Liver (tissue), 3 donors: ENCODE data around the gene TENT4A.

Experiments used
- JUND ChIP-seq, 2 donors: IDR thresholded peaks; 2 replicates each; pipeline ENCODE4 v1.6.1; 2016; ENCODE audit warnings: antibody characterized with exemption in 2 of 2
- TF ChIP-seq, protein P1 (sequence below): fragments of 150-350 bp; IDR thresholded peaks from 2 replicates; pipeline ENCODE4 v1.5.1; 2017; ENCODE audit warnings: improper control_type of control experiment, low read depth, low read length; ENCODE audit not compliant: missing input control
- TF ChIP-seq, protein P2 (sequence below): IDR thresholded peaks from 2 replicates; pipeline ENCODE4 v1.6.1; 2016; ENCODE audit warnings: antibody characterized with exemption
- TF ChIP-seq, protein P3 (sequence below): IDR thresholded peaks from 2 replicates; pipeline ENCODE4 v1.6.1; 2016; ENCODE audit warnings: antibody characterized with exemption, mild to moderate bottlenecking
- TF ChIP-seq, protein P4 (sequence below): IDR thresholded peaks from 2 replicates; pipeline ENCODE4 v1.6.1; 2016; ENCODE audit warnings: antibody characterized with exemption
- donor health status: healthy.
- donor health status: healthy.

DNA sequence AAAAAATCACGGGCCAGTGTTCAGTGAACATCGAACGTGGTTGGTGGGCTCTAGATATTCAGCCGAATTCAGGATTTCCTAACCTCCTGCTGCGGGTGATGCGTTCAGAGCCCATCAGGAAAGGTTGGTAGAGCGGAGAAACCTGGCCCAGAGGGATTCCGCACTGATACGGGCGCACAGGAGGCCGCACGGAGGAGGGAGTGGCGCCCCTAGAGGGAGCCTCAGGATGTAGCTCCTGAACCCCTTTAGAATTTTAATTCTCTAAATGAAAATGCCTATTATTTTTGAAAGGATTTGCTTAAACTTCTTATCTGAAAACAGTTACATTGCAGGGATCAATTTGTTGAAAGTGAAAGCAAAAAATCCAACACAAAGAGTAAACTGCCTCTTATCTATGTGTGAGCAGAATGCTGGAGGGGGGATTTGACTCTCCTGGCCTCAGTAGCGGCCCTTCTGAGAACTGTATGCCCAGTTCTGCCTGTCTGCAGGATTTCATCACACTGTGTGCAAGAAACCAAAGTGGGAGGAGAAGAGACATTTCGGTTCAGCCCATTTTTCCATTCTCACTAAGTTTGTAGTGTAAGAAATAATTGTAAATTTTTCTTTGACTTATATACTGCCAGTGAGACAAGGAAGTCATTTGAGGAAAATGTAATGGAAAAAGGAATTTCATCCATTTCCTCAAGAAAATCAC lies 75.9 kb downstream of the TENT4A start:
- TF ChIP-seq, protein P1, sequence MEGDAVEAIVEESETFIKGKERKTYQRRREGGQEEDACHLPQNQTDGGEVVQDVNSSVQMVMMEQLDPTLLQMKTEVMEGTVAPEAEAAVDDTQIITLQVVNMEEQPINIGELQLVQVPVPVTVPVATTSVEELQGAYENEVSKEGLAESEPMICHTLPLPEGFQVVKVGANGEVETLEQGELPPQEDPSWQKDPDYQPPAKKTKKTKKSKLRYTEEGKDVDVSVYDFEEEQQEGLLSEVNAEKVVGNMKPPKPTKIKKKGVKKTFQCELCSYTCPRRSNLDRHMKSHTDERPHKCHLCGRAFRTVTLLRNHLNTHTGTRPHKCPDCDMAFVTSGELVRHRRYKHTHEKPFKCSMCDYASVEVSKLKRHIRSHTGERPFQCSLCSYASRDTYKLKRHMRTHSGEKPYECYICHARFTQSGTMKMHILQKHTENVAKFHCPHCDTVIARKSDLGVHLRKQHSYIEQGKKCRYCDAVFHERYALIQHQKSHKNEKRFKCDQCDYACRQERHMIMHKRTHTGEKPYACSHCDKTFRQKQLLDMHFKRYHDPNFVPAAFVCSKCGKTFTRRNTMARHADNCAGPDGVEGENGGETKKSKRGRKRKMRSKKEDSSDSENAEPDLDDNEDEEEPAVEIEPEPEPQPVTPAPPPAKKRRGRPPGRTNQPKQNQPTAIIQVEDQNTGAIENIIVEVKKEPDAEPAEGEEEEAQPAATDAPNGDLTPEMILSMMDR, result no peak
- TF ChIP-seq JUND (IDR thresholded peaks at IDR 0.05), result no peak
- TF ChIP-seq, protein P2, sequence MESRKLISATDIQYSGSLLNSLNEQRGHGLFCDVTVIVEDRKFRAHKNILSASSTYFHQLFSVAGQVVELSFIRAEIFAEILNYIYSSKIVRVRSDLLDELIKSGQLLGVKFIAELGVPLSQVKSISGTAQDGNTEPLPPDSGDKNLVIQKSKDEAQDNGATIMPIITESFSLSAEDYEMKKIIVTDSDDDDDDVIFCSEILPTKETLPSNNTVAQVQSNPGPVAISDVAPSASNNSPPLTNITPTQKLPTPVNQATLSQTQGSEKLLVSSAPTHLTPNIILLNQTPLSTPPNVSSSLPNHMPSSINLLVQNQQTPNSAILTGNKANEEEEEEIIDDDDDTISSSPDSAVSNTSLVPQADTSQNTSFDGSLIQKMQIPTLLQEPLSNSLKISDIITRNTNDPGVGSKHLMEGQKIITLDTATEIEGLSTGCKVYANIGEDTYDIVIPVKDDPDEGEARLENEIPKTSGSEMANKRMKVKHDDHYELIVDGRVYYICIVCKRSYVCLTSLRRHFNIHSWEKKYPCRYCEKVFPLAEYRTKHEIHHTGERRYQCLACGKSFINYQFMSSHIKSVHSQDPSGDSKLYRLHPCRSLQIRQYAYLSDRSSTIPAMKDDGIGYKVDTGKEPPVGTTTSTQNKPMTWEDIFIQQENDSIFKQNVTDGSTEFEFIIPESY, result no peak
- TF ChIP-seq, protein P3, sequence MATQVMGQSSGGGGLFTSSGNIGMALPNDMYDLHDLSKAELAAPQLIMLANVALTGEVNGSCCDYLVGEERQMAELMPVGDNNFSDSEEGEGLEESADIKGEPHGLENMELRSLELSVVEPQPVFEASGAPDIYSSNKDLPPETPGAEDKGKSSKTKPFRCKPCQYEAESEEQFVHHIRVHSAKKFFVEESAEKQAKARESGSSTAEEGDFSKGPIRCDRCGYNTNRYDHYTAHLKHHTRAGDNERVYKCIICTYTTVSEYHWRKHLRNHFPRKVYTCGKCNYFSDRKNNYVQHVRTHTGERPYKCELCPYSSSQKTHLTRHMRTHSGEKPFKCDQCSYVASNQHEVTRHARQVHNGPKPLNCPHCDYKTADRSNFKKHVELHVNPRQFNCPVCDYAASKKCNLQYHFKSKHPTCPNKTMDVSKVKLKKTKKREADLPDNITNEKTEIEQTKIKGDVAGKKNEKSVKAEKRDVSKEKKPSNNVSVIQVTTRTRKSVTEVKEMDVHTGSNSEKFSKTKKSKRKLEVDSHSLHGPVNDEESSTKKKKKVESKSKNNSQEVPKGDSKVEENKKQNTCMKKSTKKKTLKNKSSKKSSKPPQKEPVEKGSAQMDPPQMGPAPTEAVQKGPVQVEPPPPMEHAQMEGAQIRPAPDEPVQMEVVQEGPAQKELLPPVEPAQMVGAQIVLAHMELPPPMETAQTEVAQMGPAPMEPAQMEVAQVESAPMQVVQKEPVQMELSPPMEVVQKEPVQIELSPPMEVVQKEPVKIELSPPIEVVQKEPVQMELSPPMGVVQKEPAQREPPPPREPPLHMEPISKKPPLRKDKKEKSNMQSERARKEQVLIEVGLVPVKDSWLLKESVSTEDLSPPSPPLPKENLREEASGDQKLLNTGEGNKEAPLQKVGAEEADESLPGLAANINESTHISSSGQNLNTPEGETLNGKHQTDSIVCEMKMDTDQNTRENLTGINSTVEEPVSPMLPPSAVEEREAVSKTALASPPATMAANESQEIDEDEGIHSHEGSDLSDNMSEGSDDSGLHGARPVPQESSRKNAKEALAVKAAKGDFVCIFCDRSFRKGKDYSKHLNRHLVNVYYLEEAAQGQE, result no peak
- TF ChIP-seq, protein P4, sequence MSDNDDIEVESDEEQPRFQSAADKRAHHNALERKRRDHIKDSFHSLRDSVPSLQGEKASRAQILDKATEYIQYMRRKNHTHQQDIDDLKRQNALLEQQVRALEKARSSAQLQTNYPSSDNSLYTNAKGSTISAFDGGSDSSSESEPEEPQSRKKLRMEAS, result no peak
